GM12891 (cell line): ENCODE results near the gene ADGRB2.

Experiments used
- PAX5 ChIP-seq: IDR thresholded peaks from 2 replicates; pipeline ENCODE4 v1.6.1; 2011; ENCODE audit warnings: low read length, moderate library complexity, mild to moderate bottlenecking; ENCODE audit not compliant: insufficient read depth, severe bottlenecking
- POLR2A ChIP-seq: IDR thresholded peaks from 2 replicates; pipeline ENCODE4 v1.6.1; 2011; ENCODE audit warnings: low read depth, low read length, control low read depth
- POLR2AphosphoS5 ChIP-seq: IDR thresholded peaks from 2 replicates; pipeline ENCODE4 v1.6.1; 2011; ENCODE audit warnings: low read depth, low read length, control low read depth
- SPI1 ChIP-seq: IDR thresholded peaks from 2 replicates; pipeline ENCODE4 v1.6.1; 2011; ENCODE audit warnings: low read depth, low read length, control low read depth
- TAF1 ChIP-seq: IDR thresholded peaks from 2 replicates; pipeline ENCODE4 v1.6.1; 2011; ENCODE audit warnings: low read depth, low read length, control low read depth

DNA sequence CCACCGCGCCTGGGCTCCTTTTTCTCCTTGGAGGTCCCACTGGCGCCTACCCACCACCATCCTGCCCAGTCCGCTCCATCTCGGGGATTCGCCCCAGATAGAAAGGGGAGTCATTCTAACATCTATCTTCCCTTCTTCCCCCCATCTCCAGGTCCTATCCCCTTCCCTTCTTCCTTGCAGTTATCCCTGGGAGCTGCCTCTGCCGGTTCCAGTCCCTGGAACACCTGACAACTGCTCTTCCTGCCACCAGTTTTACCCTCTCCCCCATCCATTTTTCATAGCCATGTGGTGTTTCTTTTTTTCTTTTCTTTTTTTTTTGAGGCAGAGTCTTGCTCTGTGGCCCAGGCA lies 48.3 kb downstream of the ADGRB2 start:
- TF ChIP-seq POLR2AphosphoS5 = no peak
- no peak for TF ChIP-seq TAF1
- TF ChIP-seq PAX5 = no peak
- no peak for TF ChIP-seq POLR2A
- no peak for TF ChIP-seq SPI1
